ENCODE measurements around the gene TRAFD1.

DNA sequence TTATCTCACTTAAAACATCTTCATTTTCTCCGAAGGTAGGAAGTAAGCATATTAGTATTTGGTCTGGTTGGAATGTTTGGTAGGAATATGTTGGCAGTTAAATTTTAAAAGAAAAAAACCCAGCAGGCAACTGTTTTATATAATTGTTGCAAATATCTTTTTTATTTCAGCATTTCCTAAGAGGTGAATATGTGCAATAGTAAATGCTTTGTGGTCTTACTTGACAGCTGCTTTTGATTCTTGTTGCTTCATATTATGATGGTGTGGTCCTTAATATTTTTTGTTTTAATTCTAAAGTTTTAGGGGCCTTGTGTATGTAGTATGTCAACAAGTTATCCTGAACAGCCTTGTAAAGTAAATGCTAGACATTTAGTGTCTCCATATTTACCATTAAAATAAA lies 6.3 kb downstream of the TRAFD1 start:
- TF ChIP-seq ZNF776 (CRISPR knock-in tag; IDR thresholded peaks at IDR 0.05), result no peak
- TF ChIP-seq ARNTL (CRISPR knock-in tag; IDR thresholded peaks at IDR 0.05), result no peak
- TF ChIP-seq NR2C2 (CRISPR knock-in tag; IDR thresholded peaks at IDR 0.05; ENCODE audit: borderline replicate concordance), result no peak
